H1 (cell line): Measurements from ENCODE around the gene TSKS. TPM values are rescaled to one million over a fixed set of nuclear protein-coding genes. Genes with fewer than 3 reads are reported as not detected.

ENCODE experiments used
- GTF2F1 ChIP-seq: IDR thresholded peaks from 2 replicates; pipeline ENCODE4 v1.6.1; 2012; ENCODE audit warnings: low read depth, low read length, improper control_type of control experiment, borderline replicate concordance
- JUND ChIP-seq: IDR thresholded peaks from 2 replicates; pipeline ENCODE4 v1.6.1; 2011; ENCODE audit warnings: mild to moderate bottlenecking, improper control_type of control experiment, low read length
- NANOG ChIP-seq: IDR thresholded peaks from 2 replicates; pipeline ENCODE4 v1.6.1; 2011; ENCODE audit warnings: low read length, low read depth, mild to moderate bottlenecking, inconsistent platforms; ENCODE audit not compliant: insufficient read depth, poor library complexity, severe bottlenecking
- SIN3A ChIP-seq, 2 experiments: IDR thresholded peaks in 1 of 2; conservative IDR thresholded peaks in 1 of 2; 2 replicates each; pipeline ENCODE4 v1.6.1; 2011 to 2012; ENCODE audit warnings: low read length in 2 of 2, improper control_type of control experiment in 1 of 2, low read depth in 1 of 2, mild to moderate bottlenecking in 1 of 2
- TAF1 ChIP-seq: IDR thresholded peaks from 2 replicates; pipeline ENCODE4 v1.6.1; 2011; ENCODE audit warnings: mild to moderate bottlenecking, low read depth, low read length
- TEAD4 ChIP-seq: IDR thresholded peaks from 2 replicates; pipeline ENCODE4 v1.6.1; 2012; ENCODE audit warnings: low read depth, low read length, inconsistent platforms, mixed read lengths
- YY1 ChIP-seq: IDR thresholded peaks from 2 replicates; pipeline ENCODE4 v1.6.1; 2011; ENCODE audit warnings: low read depth, mild to moderate bottlenecking, low read length
- polyA plus RNA-seq, 7 experiments: library from polyadenylated mRNA; depleted of rRNA in 3 of 7; stranded (reverse) in 5 of 7; unstranded in 2 of 7; fragments of >200 nt in 5 of 7; fragments of 200-250 nt in 2 of 7; gene quantifications; 1 replicate in 5 of 7; 2 replicates in 1 of 7; 4 replicates in 1 of 7; pipeline versions ENCODE4 v1.2.1 to v1.2.3, GENCODE V29; 2011 to 2013; ENCODE audit warnings: missing spikeins in 2 of 7, mixed read lengths in 2 of 7
- total RNA-seq: library from RNA; stranded (reverse); fragmentation: NEBNext Ultra II Directional; extraction: Animal tissue kit (Norgen Biotek cat#: 25700); gene quantifications from 2 replicates; pipeline ENCODE4 v1.2.1, GENCODE V29; 2021

The TSKS gene
- total and polyA plus RNA-seq, 2 of the 8 experiments (the other 6 are each of a cell fraction or from before 2014, with no cell fraction given), result 0.21 TPM; not detected in 1

DNA sequence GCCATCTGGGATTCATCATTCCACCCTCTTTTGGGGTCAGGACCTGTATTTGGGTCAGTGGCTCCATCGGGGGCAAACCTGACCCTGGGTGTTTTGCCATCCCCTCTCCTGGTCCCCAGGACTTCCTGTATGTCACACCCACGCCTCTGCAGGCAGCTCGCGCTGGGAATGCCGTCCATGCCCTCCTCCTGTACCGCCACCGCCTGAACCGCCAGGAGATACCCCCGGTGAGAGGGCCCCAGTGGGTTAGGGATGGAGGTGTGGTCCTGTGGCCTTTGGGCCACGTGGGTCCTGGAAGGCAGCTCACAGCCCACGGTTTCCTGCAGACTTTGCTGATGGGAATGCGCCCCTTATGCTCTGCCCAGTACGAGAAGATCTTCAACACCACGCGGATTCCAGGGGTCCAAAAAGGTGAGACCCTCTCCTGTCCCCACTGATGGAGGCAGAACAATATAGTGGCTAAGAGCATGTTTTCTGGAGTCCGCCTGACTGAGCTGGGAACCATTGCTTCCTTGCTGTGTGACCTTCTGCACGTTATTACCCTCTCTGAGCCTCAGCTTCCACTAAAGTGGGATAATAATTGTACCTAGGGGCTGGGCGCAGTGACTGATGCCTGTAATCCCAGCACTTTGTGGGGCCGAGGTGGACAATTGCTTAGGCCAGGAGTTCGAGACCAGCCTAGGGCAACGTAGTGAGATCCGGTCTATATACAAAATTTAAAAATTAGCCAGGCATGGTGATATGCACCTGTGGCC, 58.0 kb downstream of the TSKS start (continued):
- TF ChIP-seq YY1 (no peak), NANOG (no peak), TEAD4 (no peak), TAF1 (no peak), JUND (no peak), SIN3A (conservative IDR thresholded peaks at IDR 0.05 in 1 of 2, IDR thresholded peaks at IDR 0.05 in 1 of 2; ENCODE audit: low read depth in 1 of 2, low read length in 2 of 2) (no peak), GTF2F1 (no peak)
